ENCODE data around the gene UBE2D4. TPM values are rescaled to one million over a fixed set of nuclear protein-coding genes. Genes with fewer than 3 reads are reported as not detected.
"Not testable (repeated sequence)": the region's sequence is repeated elsewhere in the genome, so short reads cannot be mapped to it uniquely, and the experiment has no call there.

Gene UBE2D4
- total RNA-seq, 1 donor from 2014 or later, result 9.3 TPM

DNA sequence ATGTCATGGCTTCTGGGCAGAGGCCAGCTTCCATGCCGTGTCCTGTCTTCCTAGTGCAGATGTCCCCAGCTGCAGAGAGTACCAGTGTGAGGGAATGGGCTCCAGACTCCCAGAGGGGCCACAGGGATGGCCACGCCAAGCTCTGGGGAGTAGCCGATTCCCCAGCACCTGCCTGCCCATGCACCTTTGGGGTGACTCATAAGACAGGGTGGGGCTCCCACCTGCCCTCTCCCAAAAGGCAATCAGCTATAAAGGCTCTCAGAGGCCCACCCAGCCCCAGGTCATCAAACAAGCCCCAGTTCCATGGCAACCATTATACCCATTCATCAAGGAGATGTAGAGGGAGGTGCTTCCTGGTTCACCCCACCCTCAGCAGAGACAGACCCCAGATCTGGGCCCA lies 71.3 kb downstream of the UBE2D4 start, which contains the start of gene SPDYE1:
SPDYE1 (plus strand) TSS at position 366 of the 400 bp plus-strand sequence. CDS start 2,053 bp downstream, outside the sequence.
- H3K27me3 Mint-ChIP-seq (ENCODE audit: unreplicated experiment); H3K4me1 Mint-ChIP-seq (ENCODE audit: unreplicated experiment); H3K36me3 Mint-ChIP-seq (ENCODE audit: low read depth, unreplicated experiment); H3K4me3 Mint-ChIP-seq (ENCODE audit: unreplicated experiment); DNase-seq (ENCODE audit: low spot score); H3K9me3 Mint-ChIP-seq (ENCODE audit: unreplicated experiment); H3K27ac Mint-ChIP-seq (ENCODE audit: unreplicated experiment): not testable (repeated sequence)

Other genes starting within 250 kb of the UBE2D4 start
- 55.5 TPM for gene COA1, start 196.9 kb upstream of the UBE2D4 start, total RNA-seq (ENCODE audit: unreplicated experiment)
- gene BLVRA, start 167.8 kb upstream of the UBE2D4 start, total RNA-seq (ENCODE audit: unreplicated experiment), result 18.2 TPM
- gene MRPS24, start 56.9 kb upstream of the UBE2D4 start, total RNA-seq (ENCODE audit: unreplicated experiment), result 51.8 TPM
- gene URGCP, start 19.8 kb upstream of the UBE2D4 start, total RNA-seq (ENCODE audit: unreplicated experiment), result 13.0 TPM
- not detected for gene SPDYE1, start 71.5 kb downstream of the UBE2D4 start, total RNA-seq (ENCODE audit: unreplicated experiment)
- 47.5 TPM for gene DBNL, start 118.3 kb downstream of the UBE2D4 start, total RNA-seq (ENCODE audit: unreplicated experiment)
- not detected for gene PGAM2, start 139.1 kb downstream of the UBE2D4 start, total RNA-seq (ENCODE audit: unreplicated experiment)
- gene POLM, start 156.1 kb downstream of the UBE2D4 start, total RNA-seq (ENCODE audit: unreplicated experiment), result 16.9 TPM
- 22.2 TPM for gene AEBP1, start 177.9 kb downstream of the UBE2D4 start, total RNA-seq (ENCODE audit: unreplicated experiment)
- gene POLD2, start 197.1 kb downstream of the UBE2D4 start, total RNA-seq (ENCODE audit: unreplicated experiment), result 39.9 TPM
- gene MYL7, start 214.9 kb downstream of the UBE2D4 start, total RNA-seq (ENCODE audit: unreplicated experiment), result 0.82 TPM

Data from endothelial cell (in vitro differentiated cells).